SK-N-SH treated with all-trans-retinoic acid at 6 μM for 48 hours (cell line): ENCODE results near the gene OLIG1.

Experiments used
- ATAC-seq: fragments of 200-7000 bp; cut with Tn5 transposase; 3 replicates; pipeline ENCODE4 v1.9.1; 2020; ENCODE audit warnings: mild to moderate bottlenecking, moderate library complexity
- ARNTL ChIP-seq: fragments of 450-650 bp; formaldehyde crosslinking; IDR thresholded peaks from 2 replicates; pipeline ENCODE4 v1.5.0; 2020; ENCODE audit warnings: low read depth, mild to moderate bottlenecking, moderate library complexity, borderline replicate concordance
- BACH2 ChIP-seq: fragments of 250-450 bp; sonication (Bioruptor Pico); IDR thresholded peaks from 2 replicates; pipeline ENCODE4 v1.9.0; 2021; ENCODE audit warnings: mild to moderate bottlenecking, borderline replicate concordance
- CSDC2 ChIP-seq: fragments of 250-450 bp; sonication (Bioruptor Pico); IDR thresholded peaks from 2 replicates; pipeline ENCODE4 v1.5.0; 2020; ENCODE audit warnings: mild to moderate bottlenecking, moderate library complexity
- ESRRG ChIP-seq: fragments of 250-450 bp; sonication (Bioruptor Pico); IDR thresholded peaks from 2 replicates; pipeline ENCODE4 v1.6.1; 2021; ENCODE audit warnings: mild to moderate bottlenecking
- GLIS3 ChIP-seq: fragments of 250-450 bp; sonication (Bioruptor Pico); IDR thresholded peaks from 2 replicates; pipeline ENCODE4 v1.5.0; 2020; ENCODE audit warnings: mild to moderate bottlenecking, moderate library complexity
- OSR1 ChIP-seq: fragments of 250-450 bp; sonication (Bioruptor Pico); IDR thresholded peaks from 2 replicates; pipeline ENCODE4 v1.8.0; 2022; ENCODE audit warnings: moderate library complexity, mild to moderate bottlenecking, inconsistent platforms
- PPARA ChIP-seq: fragments of 250-450 bp; sonication (Bioruptor Pico); IDR thresholded peaks from 2 replicates; pipeline ENCODE4 v1.5.0; 2020; ENCODE audit warnings: mild to moderate bottlenecking, borderline replicate concordance
- SNAI2 ChIP-seq: fragments of 250-450 bp; sonication (Bioruptor Pico); IDR thresholded peaks from 2 replicates; pipeline ENCODE4 v1.5.0; 2020; ENCODE audit warnings: mild to moderate bottlenecking, moderate library complexity
- TOX ChIP-seq: fragments of 250-450 bp; sonication (Bioruptor Pico); IDR thresholded peaks from 2 replicates; pipeline ENCODE4 v1.8.0; 2021; ENCODE audit warnings: mild to moderate bottlenecking, moderate library complexity, borderline replicate concordance
- ZC3H10 ChIP-seq: fragments of 250-450 bp; sonication (Bioruptor Pico); IDR thresholded peaks from 2 replicates; pipeline ENCODE4 v1.5.1; 2021; ENCODE audit warnings: mild to moderate bottlenecking, moderate library complexity
- ZFP3 ChIP-seq: fragments of 250-450 bp; sonication (Bioruptor Pico); IDR thresholded peaks from 2 replicates; pipeline ENCODE4 v1.5.0; 2020; ENCODE audit warnings: mild to moderate bottlenecking, moderate library complexity
- ZNF565 ChIP-seq: fragments of 450-650 bp; formaldehyde crosslinking; conservative IDR thresholded peaks from 2 replicates; pipeline ENCODE4 v1.5.0; 2020; ENCODE audit warnings: low read depth, mild to moderate bottlenecking, moderate library complexity
- ZNF70 ChIP-seq: fragments of 450-650 bp; formaldehyde crosslinking; IDR thresholded peaks from 2 replicates; pipeline ENCODE4 v1.5.0; 2020; ENCODE audit warnings: mild to moderate bottlenecking, moderate library complexity
- ZNF8 ChIP-seq: fragments of 450-650 bp; formaldehyde crosslinking; IDR thresholded peaks from 2 replicates; pipeline ENCODE4 v1.5.0; 2020; ENCODE audit warnings: mild to moderate bottlenecking, moderate library complexity
- TF ChIP-seq, protein P1 (sequence below): fragments of 250-450 bp; sonication (Bioruptor Pico); IDR thresholded peaks from 2 replicates; pipeline ENCODE4 v1.8.0; 2021; ENCODE audit warnings: low read depth, mild to moderate bottlenecking, moderate library complexity, borderline replicate concordance
- TF ChIP-seq, protein P2 (sequence below): fragments of 250-450 bp; sonication (Bioruptor Pico); IDR thresholded peaks from 2 replicates; pipeline ENCODE4 v1.8.0; 2020; ENCODE audit warnings: mild to moderate bottlenecking, moderate library complexity, borderline replicate concordance
- TF ChIP-seq, protein P3 (sequence below): fragments of 250-450 bp; sonication (Bioruptor Pico); IDR thresholded peaks from 2 replicates; pipeline ENCODE4 v1.5.1; 2021; ENCODE audit warnings: mild to moderate bottlenecking, moderate library complexity
- TF ChIP-seq, protein P4 (sequence below): fragments of 250-450 bp; sonication (Bioruptor Pico); IDR thresholded peaks from 2 replicates; pipeline ENCODE4 v1.5.0; 2020; ENCODE audit warnings: mild to moderate bottlenecking, moderate library complexity
- TF ChIP-seq, protein P5 (sequence below): fragments of 250-450 bp; sonication (Bioruptor Pico); IDR thresholded peaks from 2 replicates; pipeline ENCODE4 v1.5.1; 2020; ENCODE audit warnings: low read depth, mild to moderate bottlenecking, moderate library complexity

Gene OLIG1

DNA sequence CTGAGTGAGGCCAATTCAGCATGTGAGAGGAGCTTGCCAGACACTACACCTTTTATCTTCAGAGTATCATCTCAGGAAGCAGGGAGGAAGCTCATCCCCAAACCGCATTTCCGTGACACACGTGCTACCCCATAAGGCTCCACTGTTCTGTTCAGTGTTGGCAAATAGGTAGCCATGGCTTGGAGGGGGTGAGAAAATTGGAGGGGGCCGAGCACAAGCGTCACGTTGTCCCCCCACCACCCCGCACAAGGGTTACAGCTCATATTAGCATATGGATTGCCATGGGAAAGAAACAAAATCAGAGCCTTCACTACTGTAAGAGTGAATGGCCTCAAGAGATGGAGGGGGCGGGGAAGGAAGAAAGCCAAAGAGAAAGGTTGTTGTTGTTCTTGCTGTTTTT is 46.7 kb downstream of the OLIG1 start:
- no peak for ATAC-seq
- TF ChIP-seq GLIS3 (CRISPR knock-in tag): no peak
- TF ChIP-seq ZNF565 (CRISPR knock-in tag): no peak
- TF ChIP-seq, protein P1, sequence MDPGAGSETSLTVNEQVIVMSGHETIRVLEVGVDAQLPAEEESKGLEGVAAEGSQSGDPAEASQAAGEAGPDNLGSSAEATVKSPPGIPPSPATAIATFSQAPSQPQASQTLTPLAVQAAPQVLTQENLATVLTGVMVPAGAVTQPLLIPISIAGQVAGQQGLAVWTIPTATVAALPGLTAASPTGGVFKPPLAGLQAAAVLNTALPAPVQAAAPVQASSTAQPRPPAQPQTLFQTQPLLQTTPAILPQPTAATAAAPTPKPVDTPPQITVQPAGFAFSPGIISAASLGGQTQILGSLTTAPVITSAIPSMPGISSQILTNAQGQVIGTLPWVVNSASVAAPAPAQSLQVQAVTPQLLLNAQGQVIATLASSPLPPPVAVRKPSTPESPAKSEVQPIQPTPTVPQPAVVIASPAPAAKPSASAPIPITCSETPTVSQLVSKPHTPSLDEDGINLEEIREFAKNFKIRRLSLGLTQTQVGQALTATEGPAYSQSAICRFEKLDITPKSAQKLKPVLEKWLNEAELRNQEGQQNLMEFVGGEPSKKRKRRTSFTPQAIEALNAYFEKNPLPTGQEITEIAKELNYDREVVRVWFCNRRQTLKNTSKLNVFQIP (CRISPR knock-in tag): no peak
- TF ChIP-seq TOX (CRISPR knock-in tag): no peak
- no peak for TF ChIP-seq ZNF70
- TF ChIP-seq, protein P2, sequence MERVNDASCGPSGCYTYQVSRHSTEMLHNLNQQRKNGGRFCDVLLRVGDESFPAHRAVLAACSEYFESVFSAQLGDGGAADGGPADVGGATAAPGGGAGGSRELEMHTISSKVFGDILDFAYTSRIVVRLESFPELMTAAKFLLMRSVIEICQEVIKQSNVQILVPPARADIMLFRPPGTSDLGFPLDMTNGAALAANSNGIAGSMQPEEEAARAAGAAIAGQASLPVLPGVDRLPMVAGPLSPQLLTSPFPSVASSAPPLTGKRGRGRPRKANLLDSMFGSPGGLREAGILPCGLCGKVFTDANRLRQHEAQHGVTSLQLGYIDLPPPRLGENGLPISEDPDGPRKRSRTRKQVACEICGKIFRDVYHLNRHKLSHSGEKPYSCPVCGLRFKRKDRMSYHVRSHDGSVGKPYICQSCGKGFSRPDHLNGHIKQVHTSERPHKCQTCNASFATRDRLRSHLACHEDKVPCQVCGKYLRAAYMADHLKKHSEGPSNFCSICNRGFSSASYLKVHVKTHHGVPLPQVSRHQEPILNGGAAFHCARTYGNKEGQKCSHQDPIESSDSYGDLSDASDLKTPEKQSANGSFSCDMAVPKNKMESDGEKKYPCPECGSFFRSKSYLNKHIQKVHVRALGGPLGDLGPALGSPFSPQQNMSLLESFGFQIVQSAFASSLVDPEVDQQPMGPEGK (CRISPR knock-in tag): no peak
- TF ChIP-seq, all 23 proteins: peak for 0

DNA sequence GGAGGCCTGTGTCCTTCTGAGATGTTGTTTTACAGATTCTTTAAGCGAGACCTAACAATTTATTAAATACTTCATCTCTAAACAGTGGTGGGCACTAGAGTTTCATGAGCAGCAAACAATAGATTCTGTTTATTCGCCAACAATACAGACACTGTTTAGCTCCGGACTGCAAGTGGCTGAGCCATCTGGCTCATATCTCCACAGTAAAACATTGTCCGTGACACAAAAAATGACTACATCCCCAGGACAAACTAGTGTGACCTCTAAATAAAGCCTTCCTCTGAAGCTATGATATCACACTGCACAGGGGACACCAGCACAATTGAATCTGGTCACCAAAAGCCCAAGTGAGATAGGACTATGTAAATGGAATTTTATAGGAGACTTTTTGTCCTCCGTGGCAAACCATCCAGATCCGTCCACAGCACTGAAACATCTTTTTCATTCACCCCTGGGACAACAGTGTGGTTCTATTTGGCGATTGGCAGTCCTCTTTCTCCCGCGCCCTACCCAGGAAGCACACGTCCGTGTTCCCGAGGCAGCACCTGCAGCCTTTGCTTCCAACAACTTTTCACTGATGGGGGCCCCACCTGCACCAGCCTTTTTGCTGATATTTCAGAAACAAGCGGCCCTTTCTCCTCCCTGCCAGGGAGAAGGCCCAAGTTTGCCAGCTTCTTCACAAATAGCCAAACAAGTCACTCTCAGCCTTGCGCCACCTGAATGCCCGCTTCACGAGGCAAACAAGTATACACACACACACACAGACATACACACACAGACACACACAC is 47.4 kb downstream of the OLIG1 start:
- TF ChIP-seq ZNF8 (CRISPR knock-in tag) (no peak), SNAI2 (no peak), PPARA (no peak), CSDC2 (CRISPR knock-in tag) (no peak), GLIS3 (CRISPR knock-in tag) (no peak), ZFP3 (no peak), TOX (CRISPR knock-in tag) (no peak), OSR1 (CRISPR knock-in tag) (no peak), ZNF70 (no peak), ESRRG (CRISPR knock-in tag) (no peak), ZC3H10 (CRISPR knock-in tag) (no peak), ARNTL (no peak), BACH2 (no peak)
- TF ChIP-seq, protein P1 (CRISPR knock-in tag): no peak
- TF ChIP-seq, protein P3, sequence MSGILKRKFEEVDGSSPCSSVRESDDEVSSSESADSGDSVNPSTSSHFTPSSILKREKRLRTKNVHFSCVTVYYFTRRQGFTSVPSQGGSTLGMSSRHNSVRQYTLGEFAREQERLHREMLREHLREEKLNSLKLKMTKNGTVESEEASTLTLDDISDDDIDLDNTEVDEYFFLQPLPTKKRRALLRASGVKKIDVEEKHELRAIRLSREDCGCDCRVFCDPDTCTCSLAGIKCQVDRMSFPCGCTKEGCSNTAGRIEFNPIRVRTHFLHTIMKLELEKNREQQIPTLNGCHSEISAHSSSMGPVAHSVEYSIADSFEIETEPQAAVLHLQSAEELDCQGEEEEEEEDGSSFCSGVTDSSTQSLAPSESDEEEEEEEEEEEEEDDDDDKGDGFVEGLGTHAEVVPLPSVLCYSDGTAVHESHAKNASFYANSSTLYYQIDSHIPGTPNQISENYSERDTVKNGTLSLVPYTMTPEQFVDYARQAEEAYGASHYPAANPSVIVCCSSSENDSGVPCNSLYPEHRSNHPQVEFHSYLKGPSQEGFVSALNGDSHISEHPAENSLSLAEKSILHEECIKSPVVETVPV (CRISPR knock-in tag): no peak
- TF ChIP-seq, protein P2 (CRISPR knock-in tag): no peak
- TF ChIP-seq, protein P4, sequence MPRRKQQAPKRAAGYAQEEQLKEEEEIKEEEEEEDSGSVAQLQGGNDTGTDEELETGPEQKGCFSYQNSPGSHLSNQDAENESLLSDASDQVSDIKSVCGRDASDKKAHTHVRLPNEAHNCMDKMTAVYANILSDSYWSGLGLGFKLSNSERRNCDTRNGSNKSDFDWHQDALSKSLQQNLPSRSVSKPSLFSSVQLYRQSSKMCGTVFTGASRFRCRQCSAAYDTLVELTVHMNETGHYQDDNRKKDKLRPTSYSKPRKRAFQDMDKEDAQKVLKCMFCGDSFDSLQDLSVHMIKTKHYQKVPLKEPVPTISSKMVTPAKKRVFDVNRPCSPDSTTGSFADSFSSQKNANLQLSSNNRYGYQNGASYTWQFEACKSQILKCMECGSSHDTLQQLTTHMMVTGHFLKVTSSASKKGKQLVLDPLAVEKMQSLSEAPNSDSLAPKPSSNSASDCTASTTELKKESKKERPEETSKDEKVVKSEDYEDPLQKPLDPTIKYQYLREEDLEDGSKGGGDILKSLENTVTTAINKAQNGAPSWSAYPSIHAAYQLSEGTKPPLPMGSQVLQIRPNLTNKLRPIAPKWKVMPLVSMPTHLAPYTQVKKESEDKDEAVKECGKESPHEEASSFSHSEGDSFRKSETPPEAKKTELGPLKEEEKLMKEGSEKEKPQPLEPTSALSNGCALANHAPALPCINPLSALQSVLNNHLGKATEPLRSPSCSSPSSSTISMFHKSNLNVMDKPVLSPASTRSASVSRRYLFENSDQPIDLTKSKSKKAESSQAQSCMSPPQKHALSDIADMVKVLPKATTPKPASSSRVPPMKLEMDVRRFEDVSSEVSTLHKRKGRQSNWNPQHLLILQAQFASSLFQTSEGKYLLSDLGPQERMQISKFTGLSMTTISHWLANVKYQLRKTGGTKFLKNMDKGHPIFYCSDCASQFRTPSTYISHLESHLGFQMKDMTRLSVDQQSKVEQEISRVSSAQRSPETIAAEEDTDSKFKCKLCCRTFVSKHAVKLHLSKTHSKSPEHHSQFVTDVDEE: no peak
- TF ChIP-seq, protein P5, sequence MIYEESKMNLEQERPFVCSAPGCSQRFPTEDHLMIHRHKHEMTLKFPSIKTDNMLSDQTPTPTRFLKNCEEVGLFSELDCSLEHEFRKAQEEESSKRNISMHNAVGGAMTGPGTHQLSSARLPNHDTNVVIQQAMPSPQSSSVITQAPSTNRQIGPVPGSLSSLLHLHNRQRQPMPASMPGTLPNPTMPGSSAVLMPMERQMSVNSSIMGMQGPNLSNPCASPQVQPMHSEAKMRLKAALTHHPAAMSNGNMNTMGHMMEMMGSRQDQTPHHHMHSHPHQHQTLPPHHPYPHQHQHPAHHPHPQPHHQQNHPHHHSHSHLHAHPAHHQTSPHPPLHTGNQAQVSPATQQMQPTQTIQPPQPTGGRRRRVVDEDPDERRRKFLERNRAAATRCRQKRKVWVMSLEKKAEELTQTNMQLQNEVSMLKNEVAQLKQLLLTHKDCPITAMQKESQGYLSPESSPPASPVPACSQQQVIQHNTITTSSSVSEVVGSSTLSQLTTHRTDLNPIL (CRISPR knock-in tag): no peak
- ATAC-seq: no peak
